Body of pancreas (tissue), 4 donors: ENCODE measurements around the gene PDZD8.

Experiments used
- CTCF ChIP-seq, 7 experiments: fragments of 450-650 bp in 4 of 7; fragments of 200-600 bp in 3 of 7; sonication (generic) in 3 of 7; IDR thresholded peaks; one replicate each; pipeline ENCODE4 v1.5.1; 2016 to 2019; ENCODE audit warnings: antibody characterized with exemption in 7 of 7
- POLR2A ChIP-seq, 3 donors: fragments of 450-650 bp; IDR thresholded peaks; one replicate each; pipeline ENCODE4 v1.6.1; 2016; ENCODE audit warnings: antibody characterized with exemption in 3 of 3, mild to moderate bottlenecking in 2 of 3

GRCh38 chr10:117241541-117242462 lies 133.4 kb downstream of the PDZD8 start:
- no peak for TF ChIP-seq CTCF (IDR thresholded peaks at IDR 0.05)
- no peak for TF ChIP-seq POLR2A (IDR thresholded peaks at IDR 0.05)
